Panc1 (cell line): Measurements from ENCODE around the gene PPP2R1A.

Experiments used
- POLR2AphosphoS5 ChIP-seq: IDR thresholded peaks from 2 replicates; pipeline ENCODE4 v1.6.1; 2012; ENCODE audit warnings: mild to moderate bottlenecking, low read depth, low read length, moderate library complexity
- SIN3A ChIP-seq: IDR thresholded peaks from 2 replicates; pipeline ENCODE4 v1.6.1; 2012; ENCODE audit warnings: low read depth, mild to moderate bottlenecking, low read length, moderate library complexity, borderline replicate concordance; ENCODE audit not compliant: insufficient read depth
- TF ChIP-seq, protein P1 (sequence below): fragments of 450-650 bp; IDR thresholded peaks from 2 replicates; pipeline ENCODE4 v1.5.1; 2017; ENCODE audit warnings: mild to moderate bottlenecking

DNA sequence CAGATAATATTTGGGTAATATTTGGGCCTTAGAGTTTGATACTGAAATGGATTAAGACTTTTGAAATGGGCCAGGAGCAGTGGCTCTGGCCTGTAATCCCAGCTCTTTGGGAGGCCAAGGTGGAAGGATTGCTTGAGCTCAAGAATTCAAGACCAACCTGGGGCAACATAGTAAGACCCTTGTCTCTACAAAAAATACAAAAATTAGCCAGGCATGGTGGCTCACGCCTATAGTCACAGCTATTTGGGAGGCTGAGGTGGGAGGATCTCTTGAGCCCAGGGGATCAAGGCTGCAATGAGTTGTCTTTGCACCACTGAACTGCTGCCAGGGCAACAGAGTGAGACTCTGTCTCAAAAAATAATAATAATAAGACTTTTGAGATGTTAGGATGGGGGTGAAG is 17.5 kb upstream of the PPP2R1A start:
- TF ChIP-seq SIN3A (no peak), POLR2AphosphoS5 (no peak)
- TF ChIP-seq, protein P1, sequence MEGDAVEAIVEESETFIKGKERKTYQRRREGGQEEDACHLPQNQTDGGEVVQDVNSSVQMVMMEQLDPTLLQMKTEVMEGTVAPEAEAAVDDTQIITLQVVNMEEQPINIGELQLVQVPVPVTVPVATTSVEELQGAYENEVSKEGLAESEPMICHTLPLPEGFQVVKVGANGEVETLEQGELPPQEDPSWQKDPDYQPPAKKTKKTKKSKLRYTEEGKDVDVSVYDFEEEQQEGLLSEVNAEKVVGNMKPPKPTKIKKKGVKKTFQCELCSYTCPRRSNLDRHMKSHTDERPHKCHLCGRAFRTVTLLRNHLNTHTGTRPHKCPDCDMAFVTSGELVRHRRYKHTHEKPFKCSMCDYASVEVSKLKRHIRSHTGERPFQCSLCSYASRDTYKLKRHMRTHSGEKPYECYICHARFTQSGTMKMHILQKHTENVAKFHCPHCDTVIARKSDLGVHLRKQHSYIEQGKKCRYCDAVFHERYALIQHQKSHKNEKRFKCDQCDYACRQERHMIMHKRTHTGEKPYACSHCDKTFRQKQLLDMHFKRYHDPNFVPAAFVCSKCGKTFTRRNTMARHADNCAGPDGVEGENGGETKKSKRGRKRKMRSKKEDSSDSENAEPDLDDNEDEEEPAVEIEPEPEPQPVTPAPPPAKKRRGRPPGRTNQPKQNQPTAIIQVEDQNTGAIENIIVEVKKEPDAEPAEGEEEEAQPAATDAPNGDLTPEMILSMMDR = no peak
